Liver (tissue), 9 donors: ENCODE measurements around the gene OSGIN1. TPM values are rescaled to one million over a fixed set of nuclear protein-coding genes. Genes with fewer than 3 reads are reported as not detected.

Source experiments
- DNase-seq: peaks from one replicate; pipeline ENCODE4 v3.0.0-alpha.2; 2017; ENCODE audit warnings: low spot score
- H3K27ac ChIP-seq, 2 donors: one replicate each; pipeline ENCODE4 v1.7.0; 2013; ENCODE audit warnings: inconsistent platforms in 2 of 2, low read length in 2 of 2, control low read depth in 1 of 2, low read depth in 1 of 2, mild to moderate bottlenecking in 1 of 2
- H3K27me3 ChIP-seq, 4 donors: one replicate each; pipeline versions ENCODE4 v1.6.1 to v1.7.0; 2013; ENCODE audit warnings: low read length in 3 of 4, inconsistent platforms in 1 of 4, mild to moderate bottlenecking in 1 of 4, moderate library complexity in 1 of 4; ENCODE audit not compliant: control insufficient read depth in 4 of 4, insufficient read depth in 4 of 4
- H3K36me3 ChIP-seq, 4 donors: one replicate each; pipeline versions ENCODE4 v1.6.1 to v1.7.0; 2013; ENCODE audit warnings: low read length in 3 of 4, mild to moderate bottlenecking in 3 of 4, low read depth in 1 of 4, moderate library complexity in 1 of 4; ENCODE audit not compliant: control insufficient read depth in 4 of 4, insufficient read depth in 3 of 4
- H3K4me1 ChIP-seq, 4 donors: one replicate each; pipeline versions ENCODE4 v1.6.1 to v1.7.0; 2013; ENCODE audit warnings: low read length in 3 of 4, mild to moderate bottlenecking in 3 of 4, moderate library complexity in 1 of 4; ENCODE audit not compliant: control insufficient read depth in 4 of 4, insufficient read depth in 4 of 4
- H3K4me3 ChIP-seq, 3 donors: one replicate each; pipeline versions ENCODE4 v1.6.1 to v1.7.0; 2013; ENCODE audit warnings: low read length in 3 of 3, control low read depth in 1 of 3, low read depth in 1 of 3, mild to moderate bottlenecking in 1 of 3
- H3K9ac ChIP-seq, 2 donors: one replicate each; pipeline ENCODE4 v1.7.0; 2013; ENCODE audit warnings: low read length in 2 of 2, mild to moderate bottlenecking in 2 of 2, moderate library complexity in 2 of 2, control low read depth in 1 of 2, low read depth in 1 of 2
- H3K9me3 ChIP-seq, 4 donors: one replicate each; pipeline versions ENCODE4 v1.6.1 to v1.7.0; 2013; ENCODE audit warnings: low read length in 3 of 4; ENCODE audit not compliant: control insufficient read depth in 4 of 4
- CTCF ChIP-seq: fragments of 150-350 bp; IDR thresholded peaks from 2 replicates; pipeline ENCODE4 v1.5.1; 2017; ENCODE audit warnings: improper control_type of control experiment, low read depth, low read length; ENCODE audit not compliant: missing input control
- EGR1 ChIP-seq, 2 donors: IDR thresholded peaks; 2 replicates each; pipeline ENCODE4 v1.6.1; 2016 to 2018; ENCODE audit warnings: antibody characterized with exemption in 2 of 2, low read depth in 2 of 2
- FOXA2 ChIP-seq: IDR thresholded peaks from 2 replicates; pipeline ENCODE4 v1.6.1; 2016; ENCODE audit warnings: antibody characterized with exemption
- GABPA ChIP-seq, 2 donors: IDR thresholded peaks in 1 of 2; conservative IDR thresholded peaks in 1 of 2; 2 replicates each; pipeline ENCODE4 v1.6.1; 2016; ENCODE audit warnings: antibody characterized with exemption in 2 of 2, mild to moderate bottlenecking in 1 of 2, moderate library complexity in 1 of 2
- HNF4A ChIP-seq, 2 donors: conservative IDR thresholded peaks; 2 replicates each; pipeline ENCODE4 v1.6.1; 2016; ENCODE audit warnings: antibody characterized with exemption in 2 of 2, mild to moderate bottlenecking in 2 of 2
- HNF4G ChIP-seq: IDR thresholded peaks from 2 replicates; pipeline ENCODE4 v1.6.1; 2016; ENCODE audit warnings: antibody characterized with exemption
- JUND ChIP-seq, 2 donors: IDR thresholded peaks; 2 replicates each; pipeline ENCODE4 v1.6.1; 2016; ENCODE audit warnings: antibody characterized with exemption in 2 of 2
- MAX ChIP-seq: IDR thresholded peaks from 2 replicates; pipeline ENCODE4 v1.6.1; 2016; ENCODE audit warnings: antibody characterized with exemption
- NR2F2 ChIP-seq: IDR thresholded peaks from 2 replicates; pipeline ENCODE4 v1.6.1; 2016; ENCODE audit warnings: antibody characterized with exemption
- REST ChIP-seq: IDR thresholded peaks from 2 replicates; pipeline ENCODE4 v1.6.1; 2016; ENCODE audit warnings: antibody characterized with exemption, mild to moderate bottlenecking
- RXRA ChIP-seq, 2 donors: IDR thresholded peaks; 2 replicates each; pipeline ENCODE4 v1.6.1; 2017 to 2018; ENCODE audit warnings: antibody characterized with exemption in 2 of 2, mild to moderate bottlenecking in 1 of 2
- TAF1 ChIP-seq: conservative IDR thresholded peaks from 2 replicates; pipeline ENCODE4 v1.6.1; 2016; ENCODE audit warnings: antibody characterized with exemption, mild to moderate bottlenecking
- YY1 ChIP-seq: IDR thresholded peaks from 2 replicates; pipeline ENCODE4 v1.6.1; 2016; ENCODE audit warnings: antibody characterized with exemption, mild to moderate bottlenecking
- WGBS: extraction: QIAGEN DNeasy Blood & Tissue Kit; methylation state at CpG from one replicate; pipeline ENCODE4 v1.1.7; 2013; 5-methylcytosine and 5-hydroxymethylcytosine counted together
- polyA plus RNA-seq, 2 donors: library from polyadenylated mRNA; stranded (reverse) in 1 of 2; unstranded in 1 of 2; fragments of 200-250 nt in 1 of 2; fragments of >200 nt in 1 of 2; fragmentation: Nextera tagmentation in 1 of 2; extraction: Ambion mirVana in 1 of 2; gene quantifications; one replicate each; pipeline versions ENCODE4 v1.2.1 to v1.2.3, GENCODE V29; 2013 to 2015
- total RNA-seq, 2 donors: library from RNA; depleted of rRNA; stranded (reverse); fragments of >200 nt; gene quantifications; one replicate each; pipeline ENCODE4 v1.2.3, GENCODE V29; 2014
- donor health status: healthy.
- donor health status: healthy.
- donor health status: healthy.
- donor health status: healthy.
- donor health status: healthy.

OSGIN1 gene
- total and polyA plus RNA-seq, 4 donors = 7.1 to 90.4 (median 60.4) TPM

- TF ChIP-seq REST = no peak
- no peak for TF ChIP-seq JUND (IDR thresholded peaks at IDR 0.05)
- TF ChIP-seq HNF4G = no peak
- TF ChIP-seq NR2F2 = no peak
- TF ChIP-seq YY1 = no peak
- TF ChIP-seq GABPA (IDR thresholded peaks at IDR 0.05 in 1 of 2, conservative IDR thresholded peaks at IDR 0.05 in 1 of 2) = no peak
- no peak for TF ChIP-seq HNF4A (conservative IDR thresholded peaks at IDR 0.05)
- no peak for TF ChIP-seq MAX
- TF ChIP-seq RXRA (IDR thresholded peaks at IDR 0.05) = no peak
- TF ChIP-seq EGR1 (IDR thresholded peaks at IDR 0.05; ENCODE audit: low read depth in 2 of 2) = no peak
- TF ChIP-seq CTCF = no peak
- no peak for TF ChIP-seq FOXA2
- no peak for TF ChIP-seq TAF1
- Histone ChIP-seq H3K9ac (no peak overlapping the region), H3K9me3 (no peaks in the 10 kb centered on the region), H3K27me3 (no peaks in the 10 kb centered on the region), H3K27ac (no peak overlapping the region), H3K4me1 (peaks cover 1 to 32% (median 23%) of the 10 kb centered on the region in 4 donors), H3K36me3 (peaks cover 17 to 47% (median 40%) of the 10 kb centered on the region in 4 donors), H3K4me3 (no peak overlapping the region)
- DNase-seq = no peak
- WGBS = 75% methylated on average over 14 of the region's 14 CpGs
These were observed 4.3 kb downstream of the OSGIN1 start for GRCh38 chr16:83957296-83957855.

GRCh38 chr16:83958137-83958845 lies 5.3 kb downstream of the OSGIN1 start:
- TF ChIP-seq HNF4A (conservative IDR thresholded peaks at IDR 0.05) (no peak), RXRA (IDR thresholded peaks at IDR 0.05) (no peak), JUND (IDR thresholded peaks at IDR 0.05) (no peak), REST (no peak)
- H3K27ac ChIP-seq = no peak overlapping the region
- WGBS = 82% methylated on average over 21 of the region's 21 CpGs
- no peaks in the 10 kb centered on the region for H3K27me3 ChIP-seq
- H3K4me3 ChIP-seq = no peak overlapping the region
- H3K4me1 ChIP-seq = peaks cover 0 to 26% (median 19%) of the 10 kb centered on the region in 4 donors
- no peak overlapping the region for H3K9ac ChIP-seq
- peaks cover 20 to 54% (median 50%) of the 10 kb centered on the region in 4 donors for H3K36me3 ChIP-seq
- no peak for DNase-seq
- H3K9me3 ChIP-seq = no peaks in the 10 kb centered on the region
